GM23338 (cell line): ENCODE results near the gene TMIGD3. TPM values are rescaled to one million over a fixed set of nuclear protein-coding genes. Genes with fewer than 3 reads are reported as not detected.

Experiments
- ATAC-seq: fragments of 200-7000 bp; cut with Tn5 transposase; 3 replicates; pipeline ENCODE4 v1.9.1; 2020
- DNase-seq: peaks from one replicate; pipeline ENCODE4 v3.0.0-alpha.2; 2015; ENCODE audit warnings: low spot score
- H2AFZ ChIP-seq: fragments of 200-600 bp; sonication (generic); 2 replicates; pipeline ENCODE4 v1.8.0; 2016; ENCODE audit warnings: antibody characterized with exemption, mild to moderate bottlenecking, moderate library complexity
- H3F3A ChIP-seq: fragments of 200-600 bp; sonication (generic); replicated peaks from 2 replicates; pipeline ENCODE4 v1.8.0; 2017; ENCODE audit warnings: antibody characterized with exemption, mixed run types, low read depth
- H3K27ac ChIP-seq: fragments of 200-600 bp; sonication (generic); 2 replicates; pipeline ENCODE4 v1.6.1; 2016; ENCODE audit warnings: low read depth
- H3K27me3 ChIP-seq: fragments of 200-600 bp; sonication (generic); 2 replicates; pipeline ENCODE4 v1.8.0; 2016; ENCODE audit warnings: mild to moderate bottlenecking, mixed run types, moderate library complexity; ENCODE audit not compliant: insufficient read depth
- H3K36me3 ChIP-seq: fragments of 200-600 bp; sonication (generic); 2 replicates; pipeline ENCODE4 v1.8.0; 2016; ENCODE audit warnings: mild to moderate bottlenecking; ENCODE audit not compliant: insufficient read depth
- H3K4me1 ChIP-seq: fragments of 200-600 bp; sonication (generic); 2 replicates; pipeline ENCODE4 v1.8.0; 2016; ENCODE audit warnings: mild to moderate bottlenecking, moderate library complexity; ENCODE audit not compliant: insufficient read depth
- H3K4me2 ChIP-seq: fragments of 200-600 bp; sonication (generic); 2 replicates; pipeline ENCODE4 v1.7.1; 2017; ENCODE audit warnings: mixed run types
- H3K4me3 ChIP-seq: fragments of 200-600 bp; sonication (generic); 2 replicates; pipeline ENCODE4 v1.6.1; 2016; ENCODE audit warnings: mixed run types
- H3K79me2 ChIP-seq: fragments of 200-600 bp; sonication (generic); replicated peaks from 2 replicates; pipeline ENCODE4 v1.8.0; 2017; ENCODE audit warnings: mild to moderate bottlenecking; ENCODE audit not compliant: insufficient read depth
- H3K9me2 ChIP-seq: fragments of 200-600 bp; sonication (generic); 2 replicates; pipeline ENCODE4 v1.8.0; 2017; ENCODE audit not compliant: insufficient read depth
- H4K20me1 ChIP-seq: fragments of 200-600 bp; sonication (generic); replicated peaks from 2 replicates; pipeline ENCODE4 v1.8.0; 2017; ENCODE audit warnings: mild to moderate bottlenecking; ENCODE audit not compliant: insufficient read depth
- H3K27ac Mint-ChIP-seq: 2 replicates; pipeline ENCODE4 v1.8.0; 2020; ENCODE audit warnings: inconsistent platforms, mild to moderate bottlenecking, moderate library complexity, mixed read lengths
- H3K27me3 Mint-ChIP-seq: 3 replicates; pipeline ENCODE4 v1.8.0; 2022; ENCODE audit warnings: low read depth, mild to moderate bottlenecking, moderate library complexity, mixed read lengths, inconsistent platforms; ENCODE audit not compliant: insufficient read depth, poor library complexity
- H3K36me3 Mint-ChIP-seq: 3 replicates; pipeline ENCODE4 v1.8.0; 2021; ENCODE audit warnings: low read depth, mild to moderate bottlenecking, inconsistent platforms, moderate library complexity, mixed read lengths
- H3K4me1 Mint-ChIP-seq: 3 replicates; pipeline ENCODE4 v1.8.0; 2020; ENCODE audit warnings: mild to moderate bottlenecking, inconsistent platforms, mixed read lengths
- H3K4me3 Mint-ChIP-seq: 3 replicates; pipeline ENCODE4 v1.8.0; 2021; ENCODE audit warnings: moderate library complexity, mild to moderate bottlenecking, inconsistent platforms, mixed read lengths
- H3K9me3 Mint-ChIP-seq: 3 replicates; pipeline ENCODE4 v1.8.0; 2020; ENCODE audit warnings: moderate library complexity, mild to moderate bottlenecking, inconsistent platforms, mixed read lengths
- ETS1 ChIP-seq: IDR thresholded peaks from 2 replicates; pipeline ENCODE4 v1.6.1; 2016; ENCODE audit warnings: antibody characterized with exemption
- NANOG ChIP-seq: IDR thresholded peaks from 2 replicates; pipeline ENCODE4 v1.6.1; 2016; ENCODE audit warnings: antibody characterized with exemption, borderline replicate concordance
- POLR2AphosphoS5 ChIP-seq: IDR thresholded peaks from 2 replicates; pipeline ENCODE4 v1.6.1; 2016; ENCODE audit warnings: antibody characterized with exemption, low read depth
- STAT1 ChIP-seq: IDR thresholded peaks from one replicate; pipeline ENCODE4 v1.6.1; 2016; ENCODE audit warnings: antibody characterized with exemption; ENCODE audit not compliant: unreplicated experiment
- ZNF331 ChIP-seq: fragments of 250-450 bp; sonication (Bioruptor Pico); IDR thresholded peaks from 2 replicates; pipeline ENCODE4 v1.5.0; 2020; ENCODE audit warnings: low read depth, mild to moderate bottlenecking, moderate library complexity
- ZNF462 ChIP-seq: fragments of 250-450 bp; sonication (Bioruptor Pico); IDR thresholded peaks from 2 replicates; pipeline ENCODE4 v1.5.0; 2020; ENCODE audit warnings: mild to moderate bottlenecking, moderate library complexity
- polyA plus RNA-seq: library from polyadenylated mRNA; unstranded; fragments of >200 nt; fragmentation: Nextera tagmentation; extraction: Ambion mirVana; gene quantifications from 2 replicates; pipeline ENCODE4 v1.2.1, GENCODE V29; 2016
- total RNA-seq: library from RNA; depleted of rRNA; stranded (reverse); fragments of >200 nt; shearing (Covaris generic); gene quantifications from 2 replicates; pipeline ENCODE4 v1.2.3, GENCODE V29; 2014

The TMIGD3 gene
- total and polyA plus RNA-seq, 2 experiments from 2014 or later: not detected

- Histone ChIP-seq H3K4me2 (no peak overlapping the region), H3K36me3 (peaks cover 42% of the 10 kb centered on the region), H4K20me1 (peaks cover 35% of the 10 kb centered on the region), H2AFZ (no peak overlapping the region), H3K9me2 (no peaks in the 10 kb centered on the region), H3K79me2 (peaks cover 58% of the 10 kb centered on the region), H3K4me3 (no peak overlapping the region), H3K27ac (no peak overlapping the region), H3K27me3 (no peaks in the 10 kb centered on the region), H3K4me1 (peaks cover 7% of the 10 kb centered on the region; the same call in 1 of the 2 replicates), H3F3A (no peaks in the 10 kb centered on the region)
- DNase-seq (no peak), ATAC-seq (no peak)
- H3K27ac Mint-ChIP-seq: no peak overlapping the region
- H3K4me3 Mint-ChIP-seq: peak overlapping the region; percentile 23; the same call in 1 of the 3 replicates
- TF ChIP-seq ZNF331: no peak
- no peak for TF ChIP-seq ETS1
- no peak for TF ChIP-seq STAT1
- TF ChIP-seq ZNF462 (CRISPR knock-in tag): no peak
- TF ChIP-seq POLR2AphosphoS5: no peak
- H3K36me3 Mint-ChIP-seq: peaks cover 65% of the 10 kb centered on the region
- no peaks in the 10 kb centered on the region for H3K9me3 Mint-ChIP-seq
- H3K27me3 Mint-ChIP-seq: peaks cover 9% of the 10 kb centered on the region
- H3K4me1 Mint-ChIP-seq: peaks cover 18% of the 10 kb centered on the region
These were observed 56.9 kb downstream of the TMIGD3 start for GRCh38 chr1:111446546-111446945.

- Histone ChIP-seq H3K4me2 (no peak overlapping the region), H3K79me2 (peaks cover 43% of the 10 kb centered on the region), H3K9me2 (no peaks in the 10 kb centered on the region), H3K4me1 (no peaks in the 10 kb centered on the region; the same call in 1 of the 2 replicates), H4K20me1 (peaks cover 46% of the 10 kb centered on the region), H3K27me3 (no peaks in the 10 kb centered on the region), H3K27ac (no peak overlapping the region), H2AFZ (no peak overlapping the region), H3K36me3 (peaks cover 66% of the 10 kb centered on the region), H3F3A (no peaks in the 10 kb centered on the region), H3K4me3 (no peak overlapping the region)
- ATAC-seq (no peak), DNase-seq (no peak)
- H3K9me3 Mint-ChIP-seq: no peaks in the 10 kb centered on the region
- TF ChIP-seq NANOG: no peak
- H3K4me1 Mint-ChIP-seq: peaks cover 12% of the 10 kb centered on the region; the same call in 2 of the 3 replicates
- H3K27ac Mint-ChIP-seq: no peak overlapping the region
- H3K4me3 Mint-ChIP-seq: no peak overlapping the region
- peaks cover 80% of the 10 kb centered on the region for H3K36me3 Mint-ChIP-seq
- H3K27me3 Mint-ChIP-seq: peaks cover 5% of the 10 kb centered on the region
These were observed 59.4 kb downstream of the TMIGD3 start for GRCh38 chr1:111444031-111444430.
